Kidney (tissue), 14 donors: Measurements from ENCODE around the gene ALK. TPM values are rescaled to one million over a fixed set of nuclear protein-coding genes. Genes with fewer than 3 reads are reported as not detected.

Source experiments
- DNase-seq, 5 donors: peaks; one replicate each; pipeline ENCODE4 v3.0.0-alpha.2; 2013 to 2020
- FAIRE-seq: peaks from 2 replicates; lab custom pipeline; 2012; peaks lifted over from hg19 to GRCh38; lab: Jason Lieb, UNC
- H3K27ac ChIP-seq, 2 donors: one replicate each; pipeline ENCODE4 v1.7.0; 2013; ENCODE audit warnings: low read depth in 2 of 2, low read length in 2 of 2, inconsistent platforms in 1 of 2
- H3K27me3 ChIP-seq: one replicate; pipeline ENCODE4 v1.7.1; 2013; ENCODE audit warnings: low read length, inconsistent platforms; ENCODE audit not compliant: control insufficient read depth, insufficient read depth
- H3K36me3 ChIP-seq, 3 donors: one replicate each; pipeline versions ENCODE4 v1.7.0 to v1.7.1; 2013; ENCODE audit warnings: low read length in 3 of 3, control low read depth in 1 of 3, inconsistent platforms in 1 of 3; ENCODE audit not compliant: insufficient read depth in 3 of 3, control insufficient read depth in 2 of 3
- H3K4me1 ChIP-seq, 3 donors: one replicate each; pipeline versions ENCODE4 v1.7.0 to v1.7.1; 2013; ENCODE audit warnings: low read length in 3 of 3, inconsistent platforms in 1 of 3, low read depth in 1 of 3; ENCODE audit not compliant: control insufficient read depth in 2 of 3, insufficient read depth in 2 of 3
- H3K4me3 ChIP-seq, 3 donors: one replicate each; pipeline versions ENCODE4 v1.7.0 to v1.8.1; 2013; ENCODE audit warnings: low read length in 3 of 3, control low read depth in 1 of 3, inconsistent platforms in 1 of 3
- H3K9ac ChIP-seq, 3 donors: one replicate each; pipeline versions ENCODE4 v1.7.0 to v1.7.1; 2013; ENCODE audit warnings: low read length in 3 of 3, control low read depth in 1 of 3, inconsistent platforms in 1 of 3
- H3K9me3 ChIP-seq, 3 donors: one replicate each; pipeline versions ENCODE4 v1.7.0 to v1.7.1; 2013; ENCODE audit warnings: low read length in 3 of 3, control low read depth in 1 of 3, inconsistent platforms in 1 of 3; ENCODE audit not compliant: control insufficient read depth in 2 of 3, insufficient read depth in 1 of 3
- CTCF ChIP-seq: IDR thresholded peaks from 3 replicates; pipeline ENCODE4 v1.5.1; 2012; ENCODE audit warnings: mild to moderate bottlenecking, moderate library complexity, borderline replicate concordance; ENCODE audit not compliant: insufficient read depth; ENCODE audit errors: extremely low read depth
- intact Hi-C: fragments of 100-400 bp; cut with DNase I; formaldehyde crosslinking; loops from one replicate; pipeline ENCODE4 v1.11.1; 2022
- polyA plus RNA-seq: library from polyadenylated mRNA; stranded (reverse); fragments of 350-450 nt; fragmentation: Illumina TruSeq; extraction: RNeasy Lipid Tissue Mini Kit (QIAGEN cat#74804); gene quantifications from one replicate; pipeline ENCODE4 v1.2.3, GENCODE V29; 2014; ENCODE audit warnings: low read depth, low replicate concordance; ENCODE audit not compliant: insufficient read depth
- total RNA-seq: library from RNA; stranded (reverse); fragmentation: NEBNext Ultra II Directional; extraction: Animal tissue kit (Norgen Biotek cat#: 25700); gene quantifications from one replicate; pipeline ENCODE4 v1.2.1, GENCODE V29; 2021
- donor health status: control.
- donor health status: control.
- donor health status: control.
- donor health status: control.
- donor health status: control.
- donor health status: DM: yes; HTN: yes; CAD: no.
- donor health status: Normal renal cell carcinoma (clear cell type).

ALK gene
- total and polyA plus RNA-seq, 2 donors from 2014 or later = 0.13 TPM; not detected in 1

GRCh38 chr2:29655391-29656086 lies 265.8 kb downstream of the ALK start:
- no peak overlapping the region for H3K9ac ChIP-seq
- no peak for FAIRE-seq
- intact Hi-C loops = no loop called here
- no peaks in the 10 kb centered on the region for H3K36me3 ChIP-seq
- no peaks in the 10 kb centered on the region for H3K9me3 ChIP-seq
- H3K27ac ChIP-seq = no peak overlapping the region
- DNase-seq = no peak
- no peaks in the 10 kb centered on the region for H3K4me1 ChIP-seq
- no peak for TF ChIP-seq CTCF
- H3K4me3 ChIP-seq = no peak overlapping the region
- no peaks in the 10 kb centered on the region for H3K27me3 ChIP-seq

- Histone ChIP-seq H3K4me1 (no peaks in the 10 kb centered on the region), H3K27ac (no peak overlapping the region), H3K9ac (no peak overlapping the region), H3K9me3 (peaks cover 0 to 14% (median 0%) of the 10 kb centered on the region in 3 donors), H3K4me3 (no peak overlapping the region), H3K36me3 (no peaks in the 10 kb centered on the region), H3K27me3 (no peaks in the 10 kb centered on the region)
- intact Hi-C loops = no loop called here
- no peak for TF ChIP-seq CTCF
- no peak for FAIRE-seq
- peak in 1 of 5 donors; percentile 43 for DNase-seq
Measured at GRCh38 chr2:29650631-29651097, 270.7 kb downstream of the ALK start.

GRCh38 chr2:29644949-29645348 lies 276.4 kb downstream of the ALK start:
- Histone ChIP-seq H3K4me3 (no peak overlapping the region), H3K36me3 (no peaks in the 10 kb centered on the region), H3K9me3 (peaks cover 0 to 14% (median 0%) of the 10 kb centered on the region in 3 donors), H3K4me1 (no peaks in the 10 kb centered on the region), H3K27ac (no peak overlapping the region), H3K9ac (no peak overlapping the region), H3K27me3 (no peaks in the 10 kb centered on the region)
- TF ChIP-seq CTCF = no peak
- intact Hi-C loops = no loop called here
- DNase-seq (no peak), FAIRE-seq (no peak)
